HL-60 (cell line): ENCODE data around the gene P2RX3.
"Not testable (repeated sequence)": the region's sequence is repeated elsewhere in the genome, so short reads cannot be mapped to it uniquely, and the experiment has no call there.

ENCODE experiments used
- POLR2AphosphoS5 ChIP-seq: IDR thresholded peaks from 2 replicates; pipeline ENCODE4 v1.6.1; 2012; ENCODE audit warnings: low read depth
- SPI1 ChIP-seq: IDR thresholded peaks from 2 replicates; pipeline ENCODE4 v1.6.1; 2012; ENCODE audit warnings: low read depth, mild to moderate bottlenecking, borderline replicate concordance
- TF ChIP-seq, protein P1 (sequence below): IDR thresholded peaks from 2 replicates; pipeline ENCODE4 v1.6.1; 2012; ENCODE audit warnings: low read depth; ENCODE audit not compliant: insufficient replicate concordance
- TF ChIP-seq, protein P2 (sequence below): IDR thresholded peaks from one replicate; pipeline ENCODE4 v1.5.1; 2011; ENCODE audit warnings: low read length, control low read depth, inconsistent platforms; ENCODE audit not compliant: insufficient read depth

DNA sequence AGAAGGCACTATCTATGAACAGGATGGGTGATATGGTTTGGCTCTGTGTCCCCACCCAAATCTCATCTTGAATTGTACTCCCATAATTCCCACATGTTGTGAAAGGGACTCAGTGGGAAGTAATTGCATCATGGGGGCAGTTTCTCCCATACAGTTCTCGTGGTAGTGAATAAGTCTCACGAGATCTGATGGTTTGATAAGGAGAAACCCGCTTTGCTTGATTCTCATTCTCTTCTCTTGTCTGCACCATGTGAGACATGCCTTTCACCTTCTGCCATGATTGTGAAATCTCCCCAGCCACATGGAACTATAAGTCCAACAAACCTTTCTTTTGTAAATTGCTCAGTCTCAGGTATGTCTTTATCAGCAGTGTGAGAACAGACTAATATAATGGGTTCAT, 41.9 kb upstream of the P2RX3 start:
- TF ChIP-seq, protein P1, sequence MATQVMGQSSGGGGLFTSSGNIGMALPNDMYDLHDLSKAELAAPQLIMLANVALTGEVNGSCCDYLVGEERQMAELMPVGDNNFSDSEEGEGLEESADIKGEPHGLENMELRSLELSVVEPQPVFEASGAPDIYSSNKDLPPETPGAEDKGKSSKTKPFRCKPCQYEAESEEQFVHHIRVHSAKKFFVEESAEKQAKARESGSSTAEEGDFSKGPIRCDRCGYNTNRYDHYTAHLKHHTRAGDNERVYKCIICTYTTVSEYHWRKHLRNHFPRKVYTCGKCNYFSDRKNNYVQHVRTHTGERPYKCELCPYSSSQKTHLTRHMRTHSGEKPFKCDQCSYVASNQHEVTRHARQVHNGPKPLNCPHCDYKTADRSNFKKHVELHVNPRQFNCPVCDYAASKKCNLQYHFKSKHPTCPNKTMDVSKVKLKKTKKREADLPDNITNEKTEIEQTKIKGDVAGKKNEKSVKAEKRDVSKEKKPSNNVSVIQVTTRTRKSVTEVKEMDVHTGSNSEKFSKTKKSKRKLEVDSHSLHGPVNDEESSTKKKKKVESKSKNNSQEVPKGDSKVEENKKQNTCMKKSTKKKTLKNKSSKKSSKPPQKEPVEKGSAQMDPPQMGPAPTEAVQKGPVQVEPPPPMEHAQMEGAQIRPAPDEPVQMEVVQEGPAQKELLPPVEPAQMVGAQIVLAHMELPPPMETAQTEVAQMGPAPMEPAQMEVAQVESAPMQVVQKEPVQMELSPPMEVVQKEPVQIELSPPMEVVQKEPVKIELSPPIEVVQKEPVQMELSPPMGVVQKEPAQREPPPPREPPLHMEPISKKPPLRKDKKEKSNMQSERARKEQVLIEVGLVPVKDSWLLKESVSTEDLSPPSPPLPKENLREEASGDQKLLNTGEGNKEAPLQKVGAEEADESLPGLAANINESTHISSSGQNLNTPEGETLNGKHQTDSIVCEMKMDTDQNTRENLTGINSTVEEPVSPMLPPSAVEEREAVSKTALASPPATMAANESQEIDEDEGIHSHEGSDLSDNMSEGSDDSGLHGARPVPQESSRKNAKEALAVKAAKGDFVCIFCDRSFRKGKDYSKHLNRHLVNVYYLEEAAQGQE = not testable (repeated sequence)
- not testable (repeated sequence) for TF ChIP-seq POLR2AphosphoS5, SPI1
- TF ChIP-seq, protein P2, sequence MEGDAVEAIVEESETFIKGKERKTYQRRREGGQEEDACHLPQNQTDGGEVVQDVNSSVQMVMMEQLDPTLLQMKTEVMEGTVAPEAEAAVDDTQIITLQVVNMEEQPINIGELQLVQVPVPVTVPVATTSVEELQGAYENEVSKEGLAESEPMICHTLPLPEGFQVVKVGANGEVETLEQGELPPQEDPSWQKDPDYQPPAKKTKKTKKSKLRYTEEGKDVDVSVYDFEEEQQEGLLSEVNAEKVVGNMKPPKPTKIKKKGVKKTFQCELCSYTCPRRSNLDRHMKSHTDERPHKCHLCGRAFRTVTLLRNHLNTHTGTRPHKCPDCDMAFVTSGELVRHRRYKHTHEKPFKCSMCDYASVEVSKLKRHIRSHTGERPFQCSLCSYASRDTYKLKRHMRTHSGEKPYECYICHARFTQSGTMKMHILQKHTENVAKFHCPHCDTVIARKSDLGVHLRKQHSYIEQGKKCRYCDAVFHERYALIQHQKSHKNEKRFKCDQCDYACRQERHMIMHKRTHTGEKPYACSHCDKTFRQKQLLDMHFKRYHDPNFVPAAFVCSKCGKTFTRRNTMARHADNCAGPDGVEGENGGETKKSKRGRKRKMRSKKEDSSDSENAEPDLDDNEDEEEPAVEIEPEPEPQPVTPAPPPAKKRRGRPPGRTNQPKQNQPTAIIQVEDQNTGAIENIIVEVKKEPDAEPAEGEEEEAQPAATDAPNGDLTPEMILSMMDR = not testable (repeated sequence)
